GM12878 (cell line): ENCODE measurements around the gene GIGYF2. TPM values are rescaled to one million over a fixed set of nuclear protein-coding genes. Genes with fewer than 3 reads are reported as not detected.

Experiments
- ATAC-seq: fragments of 200-7000 bp; cut with Tn5 transposase; 3 replicates; pipeline ENCODE4 v1.9.1; 2020; ENCODE audit warnings: mild to moderate bottlenecking, moderate library complexity
- BruUV-seq: library from RNA; stranded (reverse); fragments of 400-500 nt; replicated peaks from 2 replicates; lab custom pipeline; 2021; lab: Mats Ljungman, UMichigan
- CTCF ChIA-PET: fragments of 300-600 bp; sonication (Branson Sonifier 250); formaldehyde crosslinking; extraction: SDS; loops from one replicate; lab custom pipeline; 2021; ENCODE audit warnings: inconsistent platforms; lab: Yijun Ruan, JAX
- POLR2A ChIA-PET: fragments of 350-600 bp; formaldehyde crosslinking; extraction: SDS; loops from one replicate; lab custom pipeline; 2021; ENCODE audit warnings: inconsistent platforms; lab: Charles Lee
- RAD21 ChIA-PET: fragments of 300-600 bp; sonication (Branson Sonifier 250); formaldehyde crosslinking; loops from one replicate; lab custom pipeline; 2023; ENCODE audit warnings: antibody characterized with exemption; ENCODE audit not compliant: unreplicated experiment; lab: Charles Lee
- SMC1A ChIA-PET: fragments of 300-600 bp; sonication (Branson Sonifier 250); formaldehyde crosslinking; loops from one replicate; lab custom pipeline; 2023; ENCODE audit not compliant: unreplicated experiment, uncharacterized antibody; lab: Charles Lee
- DNase-seq: peaks from one replicate; pipeline ENCODE4 v3.0.0-alpha.2; 2011; ENCODE audit warnings: low read depth, low spot score
- FAIRE-seq: peaks from 3 replicates; lab custom pipeline; 2011; peaks lifted over from hg19 to GRCh38; lab: Jason Lieb, UNC
- H2AFZ ChIP-seq: 2 replicates; pipeline ENCODE4 v1.6.0; 2011; ENCODE audit warnings: low read depth, low read length, control low read depth; ENCODE audit not compliant: control insufficient read depth
- H3K27ac ChIP-seq: 2 replicates; pipeline ENCODE4 v1.5.1; 2011; ENCODE audit warnings: control low read depth; ENCODE audit not compliant: control insufficient read depth, insufficient read depth
- H3K27me3 ChIP-seq, 2 experiments: replicated peaks in 1 of 2; 2 replicates each; pipeline versions ENCODE4 v1.6.0 to v1.6.1; 2011; ENCODE audit warnings: low read length in 1 of 2; ENCODE audit not compliant: control insufficient read depth in 2 of 2, insufficient read depth in 2 of 2
- H3K36me3 ChIP-seq, 2 experiments: 2 replicates each; pipeline ENCODE4 v1.5.1; 2011; ENCODE audit warnings: low read length in 1 of 2; ENCODE audit not compliant: control insufficient read depth in 2 of 2, insufficient read depth in 2 of 2
- H3K4me1 ChIP-seq: 2 replicates; pipeline ENCODE4 v1.6.1; 2011; ENCODE audit warnings: mild to moderate bottlenecking, low read length, moderate library complexity, mixed read lengths; ENCODE audit not compliant: control insufficient read depth, insufficient read depth
- H3K4me2 ChIP-seq: 2 replicates; pipeline ENCODE4 v1.6.0; 2011; ENCODE audit warnings: control low read depth; ENCODE audit not compliant: control insufficient read depth, insufficient read depth
- H3K4me3 ChIP-seq: fragments of 200-600 bp; sonication (generic); 2 replicates; pipeline ENCODE4 v1.5.1; 2016
- H3K79me2 ChIP-seq: 2 replicates; pipeline ENCODE4 v1.6.0; 2011; ENCODE audit warnings: low read length; ENCODE audit not compliant: control insufficient read depth, insufficient read depth
- H3K9ac ChIP-seq: 2 replicates; pipeline ENCODE4 v1.8.0; 2011; ENCODE audit warnings: low read length, control low read depth, mixed read lengths; ENCODE audit not compliant: control insufficient read depth, insufficient read depth
- H3K9me3 ChIP-seq: replicated peaks from 3 replicates; pipeline ENCODE4 v1.5.1; 2011; ENCODE audit warnings: mild to moderate bottlenecking, low read length; ENCODE audit not compliant: control insufficient read depth, insufficient read depth
- H4K20me1 ChIP-seq: 2 replicates; pipeline ENCODE4 v1.6.0; 2011; ENCODE audit not compliant: control insufficient read depth, insufficient read depth
- CBX5 ChIP-seq: sonication (generic); IDR thresholded peaks from 2 replicates; pipeline ENCODE4 v1.6.1; 2016; ENCODE audit warnings: low read depth, moderate library complexity, mild to moderate bottlenecking, inconsistent platforms
- CHD1 ChIP-seq: IDR thresholded peaks from 2 replicates; pipeline ENCODE4 v1.6.1; 2012; ENCODE audit warnings: low read depth, low read length, improper control_type of control experiment
- KLF5 ChIP-seq: fragments of 450-650 bp; IDR thresholded peaks from 2 replicates; pipeline ENCODE4 v1.6.1; 2014; ENCODE audit warnings: mild to moderate bottlenecking; ENCODE audit not compliant: partially characterized antibody
- NFIC ChIP-seq: IDR thresholded peaks from 2 replicates; pipeline ENCODE4 v1.6.1; 2012; ENCODE audit warnings: low read depth, mild to moderate bottlenecking, inconsistent platforms, low read length, moderate library complexity
- NR2F1 ChIP-seq: fragments of 450-650 bp; conservative IDR thresholded peaks from 2 replicates; pipeline ENCODE4 v1.6.1; 2017; ENCODE audit warnings: mild to moderate bottlenecking
- PAX8 ChIP-seq: fragments of 450-650 bp; IDR thresholded peaks from 2 replicates; pipeline ENCODE4 v1.6.1; 2017; ENCODE audit warnings: mild to moderate bottlenecking, moderate library complexity
- PRDM15 ChIP-seq: fragments of 450-650 bp; formaldehyde crosslinking; IDR thresholded peaks from 2 replicates; pipeline ENCODE4 v1.4.0; 2020; ENCODE audit warnings: mild to moderate bottlenecking, moderate library complexity
- TARDBP ChIP-seq: IDR thresholded peaks from 2 replicates; pipeline ENCODE4 v1.6.1; 2016; ENCODE audit warnings: borderline replicate concordance
- WGBS: methylation state at CpG from one replicate; pipeline ENCODE4 v1.1.6; 2016; ENCODE audit warnings: low lambda C conversion rate; ENCODE audit not compliant: insufficient replicate concordance, insufficient coverage; ENCODE audit errors: missing lambda C conversion rate; 5-methylcytosine and 5-hydroxymethylcytosine counted together
- in situ Hi-C: fragments of 300-500 bp; cut with MboI; formaldehyde crosslinking; loops from 9 replicates; pipeline ENCODE4 v1.14.3; 2018; ENCODE audit warnings: mixed read lengths
- intact Hi-C: fragments of 100-400 bp; cut with micrococcal nuclease; formaldehyde crosslinking; loops from one replicate; pipeline ENCODE4 v1.14.2; 2022; ENCODE audit not compliant: unreplicated experiment
- polyA plus RNA-seq, 11 experiments: library from polyadenylated mRNA; depleted of rRNA in 4 of 11; unstranded in 6 of 11; stranded (reverse) in 5 of 11; fragments of >200 nt; fragmentation: Nextera tagmentation in 4 of 11; fragmentation: Illumina TruSeq in 1 of 11; extraction: Ambion mirVana in 4 of 11; extraction: Trizol in 1 of 11; gene quantifications; 1 replicate in 1 of 11; 2 replicates in 10 of 11; pipeline versions ENCODE4 v1.2.1 to v1.2.3, GENCODE V29; 2011 to 2016; ENCODE audit warnings: inconsistent platforms in 2 of 11, missing spikeins in 2 of 11, low read depth in 1 of 11
- total RNA-seq, 4 experiments: library from RNA; depleted of rRNA in 3 of 4; stranded (reverse); fragments of >200 nt in 3 of 4; fragmentation: Illumina TruSeq in 1 of 4; extraction: Trizol in 1 of 4; gene quantifications; 2 replicates each; pipeline versions ENCODE4 v1.2.1 to v1.2.3, GENCODE V29; 2013 to 2021
- TF ChIP-seq, protein P1 (sequence below): IDR thresholded peaks from 2 replicates; pipeline ENCODE4 v1.6.1; 2011; ENCODE audit warnings: low read depth, mild to moderate bottlenecking, low read length, moderate library complexity, borderline replicate concordance; ENCODE audit errors: extremely low read depth
- TF ChIP-seq, protein P2 (sequence below): fragments of 450-650 bp; formaldehyde crosslinking; IDR thresholded peaks from 2 replicates; pipeline ENCODE4 v1.5.0; 2022; ENCODE audit warnings: mild to moderate bottlenecking, missing genetic modification characterization

GIGYF2 gene
- total and polyA plus RNA-seq, 10 of the 15 experiments (the other 5 are each of a cell fraction or from before 2014, with no cell fraction given): 12.2 to 47.2 (median 39.0) TPM

GRCh38 chr2:232674491-232674890 lies 22.6 kb upstream of the GIGYF2 start:
- Histone ChIP-seq H3K4me3 (no peak overlapping the region), H3K27me3 (no peaks in the 10 kb centered on the region; a peak in 1 of 4 replicates), H3K4me2 (no peak overlapping the region), H3K79me2 (no peaks in the 10 kb centered on the region), H3K4me1 (no peaks in the 10 kb centered on the region), H3K27ac (no peak overlapping the region), H4K20me1 (no peaks in the 10 kb centered on the region), H3K9ac (no peak overlapping the region), H3K36me3 (no peaks in the 10 kb centered on the region), H2AFZ (no peak overlapping the region), H3K9me3 (no peaks in the 10 kb centered on the region)
- DNase-seq (no peak), ATAC-seq (no peak), FAIRE-seq (no peak)
- in situ Hi-C loops: no loop called here
- 17% methylated on average over 6 of the region's 6 CpGs for WGBS
- ChIA-PET RAD21 (no interaction called here), SMC1A (no interaction called here), POLR2A (no interaction called here), CTCF (interaction anchor here (1.2 kb wide), 1 partner anchor 8 kb away, joined by 3 read pairs; no protein-coding TSS in a partner anchor)
- no TSS peak for BruUV-seq
- TF ChIP-seq PRDM15 (CRISPR knock-in tag) (no peak), PAX8 (no peak), NR2F1 (no peak), NFIC (no peak), CBX5 (no peak), KLF5 (no peak), TARDBP (no peak), CHD1 (no peak)
- TF ChIP-seq, protein P1, sequence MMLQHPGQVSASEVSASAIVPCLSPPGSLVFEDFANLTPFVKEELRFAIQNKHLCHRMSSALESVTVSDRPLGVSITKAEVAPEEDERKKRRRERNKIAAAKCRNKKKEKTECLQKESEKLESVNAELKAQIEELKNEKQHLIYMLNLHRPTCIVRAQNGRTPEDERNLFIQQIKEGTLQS: no peak
- TF ChIP-seq, protein P2, sequence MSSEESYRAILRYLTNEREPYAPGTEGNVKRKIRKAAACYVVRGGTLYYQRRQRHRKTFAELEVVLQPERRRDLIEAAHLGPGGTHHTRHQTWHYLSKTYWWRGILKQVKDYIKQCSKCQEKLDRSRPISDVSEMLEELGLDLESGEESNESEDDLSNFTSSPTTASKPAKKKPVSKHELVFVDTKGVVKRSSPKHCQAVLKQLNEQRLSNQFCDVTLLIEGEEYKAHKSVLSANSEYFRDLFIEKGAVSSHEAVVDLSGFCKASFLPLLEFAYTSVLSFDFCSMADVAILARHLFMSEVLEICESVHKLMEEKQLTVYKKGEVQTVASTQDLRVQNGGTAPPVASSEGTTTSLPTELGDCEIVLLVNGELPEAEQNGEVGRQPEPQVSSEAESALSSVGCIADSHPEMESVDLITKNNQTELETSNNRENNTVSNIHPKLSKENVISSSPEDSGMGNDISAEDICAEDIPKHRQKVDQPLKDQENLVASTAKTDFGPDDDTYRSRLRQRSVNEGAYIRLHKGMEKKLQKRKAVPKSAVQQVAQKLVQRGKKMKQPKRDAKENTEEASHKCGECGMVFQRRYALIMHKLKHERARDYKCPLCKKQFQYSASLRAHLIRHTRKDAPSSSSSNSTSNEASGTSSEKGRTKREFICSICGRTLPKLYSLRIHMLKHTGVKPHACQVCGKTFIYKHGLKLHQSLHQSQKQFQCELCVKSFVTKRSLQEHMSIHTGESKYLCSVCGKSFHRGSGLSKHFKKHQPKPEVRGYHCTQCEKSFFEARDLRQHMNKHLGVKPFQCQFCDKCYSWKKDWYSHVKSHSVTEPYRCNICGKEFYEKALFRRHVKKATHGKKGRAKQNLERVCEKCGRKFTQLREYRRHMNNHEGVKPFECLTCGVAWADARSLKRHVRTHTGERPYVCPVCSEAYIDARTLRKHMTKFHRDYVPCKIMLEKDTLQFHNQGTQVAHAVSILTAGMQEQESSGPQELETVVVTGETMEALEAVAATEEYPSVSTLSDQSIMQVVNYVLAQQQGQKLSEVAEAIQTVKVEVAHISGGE (CRISPR knock-in tag): no peak
- intact Hi-C loops: no loop called here
